Stimulated activated CD4-positive, alpha-beta T cell treated with anti-CD3 and anti-CD28 coated beads, Interleukin-2, amount 100 ng/mL, for 24 hours (primary cell): ENCODE measurements around the gene CLDN1.
"Not testable (repeated sequence)": the region's sequence is repeated elsewhere in the genome, so short reads cannot be mapped to it uniquely, and the experiment has no call there.

Source experiments
- DNase-seq, 2 donors: peaks; one replicate each; pipeline ENCODE4 v3.0.0-alpha.2; 2020

Gene CLDN1

GRCh38 chr3:190289989-190290388 lies 32.3 kb downstream of the CLDN1 start:
- no peak for DNase-seq

GRCh38 chr3:190288836-190289235 lies 33.4 kb downstream of the CLDN1 start:
- DNase-seq, result no peak

DNA sequence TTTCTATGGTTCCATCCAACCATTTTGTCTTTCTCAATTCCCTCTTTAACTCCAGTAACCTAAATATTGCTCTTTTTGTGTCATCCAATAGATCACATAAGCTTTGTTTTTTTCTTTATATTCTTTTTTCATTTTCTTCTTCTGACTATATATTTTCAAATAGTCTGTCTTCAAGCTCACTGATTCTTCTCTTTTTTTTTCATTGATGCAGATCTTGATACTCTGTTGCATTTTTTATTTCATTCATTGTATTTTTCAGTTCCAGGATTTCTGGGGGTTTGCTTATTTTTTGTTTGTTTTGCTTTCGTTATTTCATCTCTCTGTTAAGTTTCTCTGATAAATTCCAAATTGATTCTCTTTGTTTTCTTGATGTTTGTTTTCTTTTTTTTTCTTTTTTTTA lies 36.2 kb downstream of the CLDN1 start:
- DNase-seq, result no peak

- no peak for DNase-seq
Observed at GRCh38 chr3:190281308-190282051, 40.8 kb downstream of the CLDN1 start.

- DNase-seq, result no peak
Observed at GRCh38 chr3:190279690-190280089, 42.6 kb downstream of the CLDN1 start.

- DNase-seq, result no peak
Observed at GRCh38 chr3:190272747-190273146, 49.5 kb downstream of the CLDN1 start.

GRCh38 chr3:190269101-190269500 lies 53.1 kb downstream of the CLDN1 start:
- no peak for DNase-seq

DNA sequence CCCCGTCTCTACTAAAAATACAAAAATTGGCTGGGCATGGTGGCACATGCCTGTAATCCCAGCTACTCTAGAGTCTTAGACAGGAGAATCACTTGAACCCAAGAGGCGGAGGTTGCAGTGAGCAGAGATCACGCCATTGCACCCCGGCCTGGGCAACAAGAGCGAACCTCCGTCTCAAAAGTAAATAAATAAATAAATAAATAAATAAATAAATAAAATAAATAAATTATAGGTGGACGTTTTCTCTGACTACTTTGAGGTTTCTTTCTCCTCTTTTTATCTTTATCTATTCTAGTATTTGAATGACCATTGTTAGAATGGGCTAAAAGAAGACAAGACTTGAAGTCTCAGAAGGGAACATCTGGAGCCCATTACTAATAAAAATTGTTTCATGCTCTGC lies 54.8 kb downstream of the CLDN1 start:
- not testable (repeated sequence) for DNase-seq

GRCh38 chr3:190266913-190267290 lies 55.3 kb downstream of the CLDN1 start:
- DNase-seq, result no peak

DNA sequence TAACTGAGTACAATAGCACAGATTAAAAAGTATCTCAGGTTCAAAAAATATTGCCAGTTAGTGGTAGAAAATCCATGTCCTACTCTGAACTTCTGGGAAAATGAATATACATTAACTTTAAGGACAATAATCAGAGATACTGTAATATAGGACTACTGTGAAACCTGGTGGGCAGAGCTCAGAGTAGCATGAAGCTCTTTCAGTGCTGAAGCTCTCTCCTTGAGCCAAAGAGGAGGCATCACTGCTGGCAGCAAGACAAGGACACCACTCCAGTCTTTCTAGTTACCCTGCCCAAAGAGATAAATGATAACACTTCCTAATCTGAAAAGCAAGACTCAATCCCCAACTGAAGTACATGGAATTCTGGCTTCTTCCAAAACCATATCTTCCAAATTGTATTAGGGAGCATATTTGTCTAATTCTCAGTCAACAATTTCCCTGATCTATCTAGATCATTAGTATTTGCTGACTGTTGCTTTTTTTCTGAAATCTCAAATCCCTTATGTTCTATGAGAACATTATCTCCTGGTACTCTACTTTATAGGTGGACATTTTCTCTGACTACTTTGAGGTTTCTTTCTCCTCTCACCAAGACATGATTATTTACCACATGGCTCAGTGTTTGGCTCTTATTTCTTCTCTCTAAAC lies 55.9 kb downstream of the CLDN1 start:
- DNase-seq, result no peak

- no peak for DNase-seq
Observed at GRCh38 chr3:190265796-190266195, 56.5 kb downstream of the CLDN1 start.

GRCh38 chr3:190265126-190265525 lies 57.1 kb downstream of the CLDN1 start:
- no peak for DNase-seq

GRCh38 chr3:190261740-190262139 lies 60.5 kb downstream of the CLDN1 start:
- DNase-seq, result no peak

DNA sequence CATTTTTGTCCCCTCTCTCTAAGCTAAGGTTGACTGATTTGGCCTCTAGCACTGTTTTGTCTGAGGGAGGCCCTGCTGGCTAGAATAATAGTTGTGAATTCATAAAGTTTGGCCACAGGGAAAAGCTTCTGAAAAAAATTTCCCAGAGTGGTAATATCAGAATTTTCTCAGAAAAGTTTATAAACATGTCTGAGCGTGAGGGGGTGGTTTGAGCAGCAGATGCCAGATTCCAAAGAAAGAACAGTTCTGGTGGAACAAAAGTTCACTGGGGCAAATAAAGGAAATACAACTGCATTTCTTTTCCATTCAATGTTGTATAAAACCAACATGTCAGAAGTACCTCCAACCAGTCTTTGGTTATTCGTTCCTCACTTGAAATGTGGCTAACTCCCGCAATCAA lies 61.2 kb downstream of the CLDN1 start:
- DNase-seq, result no peak

GRCh38 chr3:190260301-190260700 lies 61.9 kb downstream of the CLDN1 start:
- DNase-seq, result no peak

DNA sequence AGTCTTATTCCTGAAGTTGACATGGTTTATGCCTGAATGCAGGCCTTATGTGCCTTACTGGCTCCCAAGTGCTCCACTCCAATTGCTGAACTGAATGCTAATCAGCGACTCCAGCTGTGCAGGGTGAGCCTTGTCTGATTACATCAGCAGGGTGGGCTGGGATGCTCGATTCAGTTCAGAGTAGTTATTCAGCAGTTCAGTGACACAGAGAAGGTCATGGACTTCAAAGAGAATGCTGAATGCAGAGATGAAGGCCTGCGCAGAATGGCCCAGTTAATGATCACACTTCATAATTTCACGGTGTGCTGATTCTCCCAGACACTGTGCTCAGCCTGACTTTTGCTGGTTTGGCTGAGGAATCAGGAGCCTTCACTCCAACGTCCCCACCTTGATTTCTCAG lies 63.6 kb downstream of the CLDN1 start:
- DNase-seq, result no peak
